VCaP (cell line): ENCODE results near the gene BAD.

Experiments used
- H3K27ac ChIP-seq: fragments of 450-650 bp; 2 replicates; pipeline ENCODE4 v1.5.1; 2017
- TF ChIP-seq, protein P1 (sequence below): fragments of 450-650 bp; conservative IDR thresholded peaks from 2 replicates; pipeline ENCODE4 v1.5.1; 2017; ENCODE audit warnings: mild to moderate bottlenecking, moderate library complexity

Gene BAD

DNA sequence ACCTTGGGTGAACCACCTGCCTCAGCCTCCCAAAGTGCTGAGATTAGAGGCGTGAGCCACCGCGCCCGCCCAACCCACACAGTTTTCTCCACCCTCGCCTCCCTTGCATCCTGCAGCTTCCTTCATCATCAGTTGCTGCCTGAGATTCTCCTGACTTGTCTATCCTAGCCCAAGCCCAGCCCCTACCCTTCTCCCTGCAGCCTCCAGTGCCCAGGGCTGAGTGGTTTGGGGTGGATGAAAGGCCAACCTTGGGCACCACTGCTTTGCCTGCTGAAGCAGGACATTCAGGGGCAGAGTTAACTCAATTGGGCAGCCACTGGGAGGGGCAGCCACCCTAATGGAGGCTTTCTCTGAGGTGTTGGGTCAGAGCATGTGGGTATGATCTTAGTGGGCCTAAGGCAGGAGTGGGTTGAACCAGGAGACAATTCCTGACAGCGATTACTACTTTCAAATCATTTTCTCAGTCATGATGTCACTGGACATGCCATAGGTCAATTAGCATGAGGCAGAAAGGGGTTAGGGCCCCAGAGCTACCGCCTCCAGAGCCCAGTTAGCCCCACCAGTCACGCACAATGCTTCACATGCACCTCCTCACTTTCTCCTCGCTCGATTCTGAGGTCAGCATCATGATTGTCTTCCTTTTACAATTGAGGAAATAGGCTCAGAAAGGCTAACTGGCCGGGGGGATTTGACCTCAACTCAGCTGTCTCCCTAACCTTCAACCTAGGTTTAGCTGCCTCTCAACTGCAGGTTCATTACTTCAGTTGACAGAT, 44.6 kb downstream of the BAD start:
- TF ChIP-seq, protein P1, sequence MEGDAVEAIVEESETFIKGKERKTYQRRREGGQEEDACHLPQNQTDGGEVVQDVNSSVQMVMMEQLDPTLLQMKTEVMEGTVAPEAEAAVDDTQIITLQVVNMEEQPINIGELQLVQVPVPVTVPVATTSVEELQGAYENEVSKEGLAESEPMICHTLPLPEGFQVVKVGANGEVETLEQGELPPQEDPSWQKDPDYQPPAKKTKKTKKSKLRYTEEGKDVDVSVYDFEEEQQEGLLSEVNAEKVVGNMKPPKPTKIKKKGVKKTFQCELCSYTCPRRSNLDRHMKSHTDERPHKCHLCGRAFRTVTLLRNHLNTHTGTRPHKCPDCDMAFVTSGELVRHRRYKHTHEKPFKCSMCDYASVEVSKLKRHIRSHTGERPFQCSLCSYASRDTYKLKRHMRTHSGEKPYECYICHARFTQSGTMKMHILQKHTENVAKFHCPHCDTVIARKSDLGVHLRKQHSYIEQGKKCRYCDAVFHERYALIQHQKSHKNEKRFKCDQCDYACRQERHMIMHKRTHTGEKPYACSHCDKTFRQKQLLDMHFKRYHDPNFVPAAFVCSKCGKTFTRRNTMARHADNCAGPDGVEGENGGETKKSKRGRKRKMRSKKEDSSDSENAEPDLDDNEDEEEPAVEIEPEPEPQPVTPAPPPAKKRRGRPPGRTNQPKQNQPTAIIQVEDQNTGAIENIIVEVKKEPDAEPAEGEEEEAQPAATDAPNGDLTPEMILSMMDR: no peak
- H3K27ac ChIP-seq: peak overlapping the region; percentile 95

DNA sequence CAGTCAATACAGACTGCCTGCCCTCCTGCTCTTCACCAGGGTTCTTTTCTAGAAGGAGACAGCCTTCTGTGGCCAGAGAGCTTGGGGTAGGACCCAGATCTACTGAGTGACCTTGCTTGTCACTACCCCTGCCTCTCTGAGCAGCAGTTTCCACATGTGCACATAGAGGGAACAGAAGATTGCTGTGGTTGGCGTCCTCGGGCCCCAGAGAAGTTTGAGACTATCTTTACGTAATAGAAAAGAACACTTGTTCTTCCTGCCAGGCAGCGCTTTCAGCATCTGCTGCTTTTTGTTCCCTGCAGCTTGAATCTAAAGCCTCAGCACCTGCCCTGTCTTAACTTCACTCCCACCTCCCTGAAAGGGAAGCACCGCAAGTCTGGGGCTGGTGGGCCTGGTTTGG, 45.5 kb downstream of the BAD start:
- TF ChIP-seq, protein P1: no peak
- H3K27ac ChIP-seq: peak overlapping the region; percentile 95

DNA sequence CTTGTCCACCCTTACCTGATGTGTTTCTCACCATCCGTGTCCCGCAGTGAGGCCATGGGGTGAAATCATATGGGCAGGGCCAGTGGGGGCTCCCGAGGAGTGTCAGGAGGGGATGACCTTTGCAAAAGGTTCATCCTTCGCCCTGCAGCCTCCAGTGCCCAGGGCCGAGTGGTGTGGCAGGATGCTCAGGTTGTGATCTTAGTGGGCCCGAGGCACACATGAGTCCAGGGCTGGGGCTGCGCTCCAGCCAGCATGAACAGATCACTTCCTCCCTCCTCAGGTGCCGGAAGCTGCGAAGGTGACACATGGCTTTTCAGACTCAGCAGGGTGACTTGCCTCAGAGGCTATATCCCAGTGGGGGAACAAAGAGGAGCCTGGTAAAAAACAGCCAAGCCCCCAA, 46.4 kb downstream of the BAD start:
- TF ChIP-seq, protein P1: no peak

DNA sequence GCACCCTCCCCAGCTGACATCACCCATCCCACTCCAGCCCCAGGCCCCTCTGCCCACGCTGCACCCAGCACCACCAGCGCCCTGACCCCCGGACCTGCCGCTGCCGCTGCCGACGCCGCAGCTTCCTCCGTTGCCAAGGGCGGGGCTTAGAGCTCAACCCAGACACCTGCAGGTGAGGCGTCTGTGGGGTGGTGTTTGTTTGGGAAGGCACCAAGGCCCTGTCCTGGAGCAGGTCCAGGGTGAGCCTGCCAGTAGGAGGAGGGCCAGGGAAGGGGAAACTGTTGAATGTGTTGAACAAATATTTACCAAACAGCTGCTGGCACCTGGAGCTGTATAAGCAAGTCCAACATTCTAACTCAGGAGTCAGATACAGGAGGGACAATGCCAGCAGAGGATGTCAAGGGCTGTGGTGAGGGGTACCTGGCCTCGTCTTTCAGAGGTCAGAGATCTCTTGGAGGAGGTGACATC, 46.9 kb downstream of the BAD start:
- TF ChIP-seq, protein P1: peak; percentile 56
- H3K27ac ChIP-seq: peak overlapping the region; percentile 95

More for the DNA sequence above, 46.4 kb downstream of the BAD start:
- peak overlapping the region; percentile 95 for H3K27ac ChIP-seq

DNA sequence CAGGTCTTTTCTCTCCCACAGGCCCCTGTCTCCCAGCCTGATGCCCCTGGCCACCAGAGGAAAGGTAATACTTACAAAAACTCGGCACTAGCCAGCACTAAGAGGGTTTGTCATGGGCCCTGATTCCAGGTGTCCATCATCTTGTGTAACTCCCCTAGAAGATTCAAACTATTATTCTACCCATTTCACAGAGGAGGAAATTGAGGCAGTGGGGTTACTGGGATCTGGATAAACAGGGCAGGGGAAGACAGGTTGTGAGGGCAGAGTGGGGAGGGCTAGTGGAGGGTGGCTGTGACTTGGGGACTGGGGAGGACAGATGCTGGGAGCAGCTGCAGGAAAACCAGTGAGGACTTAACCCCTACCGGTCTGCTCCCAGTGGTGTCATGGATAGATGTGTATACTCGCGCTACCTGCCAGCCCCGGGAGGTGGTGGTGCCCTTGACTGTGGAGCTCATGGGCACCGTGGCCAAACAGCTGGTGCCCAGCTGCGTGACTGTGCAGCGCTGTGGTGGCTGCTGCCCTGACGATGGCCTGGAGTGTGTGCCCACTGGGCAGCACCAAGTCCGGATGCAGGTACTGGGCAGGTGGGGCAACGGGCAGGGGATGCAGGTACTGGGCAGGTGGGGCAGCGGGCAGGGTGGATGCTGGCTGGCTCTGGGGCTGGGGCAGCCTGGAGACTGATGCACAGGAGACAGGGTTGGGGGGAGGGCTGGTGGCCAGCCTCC, 48.9 kb downstream of the BAD start:
- H3K27ac ChIP-seq: peak overlapping the region; percentile 95
- TF ChIP-seq, protein P1: no peak

DNA sequence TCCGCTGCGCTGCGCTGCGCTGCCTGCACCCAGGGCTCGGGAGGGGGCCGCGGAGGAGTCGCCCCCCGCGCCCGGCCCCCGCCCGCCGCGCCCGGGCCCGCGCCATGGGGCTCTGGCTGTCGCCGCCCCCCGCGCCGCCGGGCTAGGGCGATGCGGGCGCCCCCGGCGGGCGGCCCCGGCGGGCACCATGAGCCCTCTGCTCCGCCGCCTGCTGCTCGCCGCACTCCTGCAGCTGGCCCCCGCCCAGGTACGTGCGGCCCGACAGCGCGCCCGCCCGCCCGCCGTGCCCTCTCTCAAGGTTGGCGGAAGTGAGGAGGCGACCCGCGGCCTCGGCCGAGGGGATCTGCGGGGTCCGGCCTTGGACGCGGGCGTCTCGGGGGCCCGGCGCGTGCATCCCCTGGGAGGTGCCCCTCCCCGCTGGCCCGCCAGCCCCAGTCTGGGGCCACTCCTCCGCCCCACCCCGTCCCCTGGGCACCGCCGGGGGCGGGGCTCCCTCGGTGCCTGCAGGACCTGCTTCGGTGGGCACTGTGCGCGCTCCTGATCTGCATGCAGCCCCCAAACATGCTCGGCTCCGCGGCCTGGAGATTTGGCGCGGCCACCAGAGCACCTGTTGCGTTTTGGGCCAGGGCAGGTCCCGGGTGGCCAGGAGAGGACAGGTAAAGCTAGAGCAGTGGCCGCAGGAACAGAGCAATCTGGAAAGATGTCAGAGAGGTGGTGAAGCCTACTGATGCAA, 49.7 kb downstream of the BAD start:
- peak overlapping the region; percentile 95 for H3K27ac ChIP-seq
- TF ChIP-seq, protein P1: peak; percentile 72

DNA sequence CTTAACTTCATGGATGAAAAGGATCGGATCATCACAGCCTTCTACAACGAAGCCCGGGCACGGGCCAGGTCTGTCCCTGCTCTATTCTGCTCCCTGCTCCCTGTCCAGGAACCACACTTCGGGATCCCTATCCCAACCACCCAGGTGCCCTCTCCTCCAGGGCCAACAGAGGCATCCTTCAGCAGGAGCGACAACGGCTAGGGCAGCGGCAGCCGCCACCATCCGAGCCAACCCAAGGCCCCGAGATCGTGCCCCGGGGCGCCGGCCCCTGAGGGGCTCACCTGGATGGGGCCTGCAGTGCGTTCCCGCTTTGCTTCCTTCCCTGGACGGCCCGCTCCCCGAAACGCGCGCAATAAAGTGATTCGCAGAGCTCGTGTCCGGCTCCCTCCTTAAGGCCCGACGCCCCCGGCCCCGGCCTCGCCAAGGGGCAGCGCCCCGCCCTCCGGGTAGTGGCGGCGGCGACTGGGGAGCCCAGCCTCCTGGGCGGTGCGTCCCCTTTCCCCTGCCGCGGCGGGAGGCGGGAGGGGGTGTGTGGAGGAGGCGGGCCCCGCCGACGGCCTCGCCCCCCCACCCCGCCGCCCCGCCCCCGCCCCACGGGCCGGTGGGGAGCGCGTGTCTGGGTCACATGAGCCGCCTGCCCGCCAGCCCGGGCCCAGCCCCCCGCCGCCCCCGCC, 50.4 kb downstream of the BAD start, which contains the start of gene VEGFB:
Gene VEGFB, plus strand, starts transcription at position 672 of the 674 bp plus-strand sequence. CDS start 250 bp downstream, outside the sequence.
- peak within 1 kb of the TSS; percentile 95 for H3K27ac ChIP-seq
- TF ChIP-seq, protein P1: no peak
